GM23338 (cell line): ENCODE data around the gene COL9A1. TPM values are rescaled to one million over a fixed set of nuclear protein-coding genes. Genes with fewer than 3 reads are reported as not detected.

Experiments
- ATAC-seq: fragments of 200-7000 bp; cut with Tn5 transposase; 3 replicates; pipeline ENCODE4 v1.9.1; 2020
- DNase-seq: peaks from one replicate; pipeline ENCODE4 v3.0.0-alpha.2; 2015; ENCODE audit warnings: low spot score
- H2AFZ ChIP-seq: fragments of 200-600 bp; sonication (generic); 2 replicates; pipeline ENCODE4 v1.8.0; 2016; ENCODE audit warnings: antibody characterized with exemption, mild to moderate bottlenecking, moderate library complexity
- H3F3A ChIP-seq: fragments of 200-600 bp; sonication (generic); replicated peaks from 2 replicates; pipeline ENCODE4 v1.8.0; 2017; ENCODE audit warnings: antibody characterized with exemption, mixed run types, low read depth
- H3K27ac ChIP-seq: fragments of 200-600 bp; sonication (generic); 2 replicates; pipeline ENCODE4 v1.6.1; 2016; ENCODE audit warnings: low read depth
- H3K27me3 ChIP-seq: fragments of 200-600 bp; sonication (generic); 2 replicates; pipeline ENCODE4 v1.8.0; 2016; ENCODE audit warnings: mild to moderate bottlenecking, mixed run types, moderate library complexity; ENCODE audit not compliant: insufficient read depth
- H3K36me3 ChIP-seq: fragments of 200-600 bp; sonication (generic); 2 replicates; pipeline ENCODE4 v1.8.0; 2016; ENCODE audit warnings: mild to moderate bottlenecking; ENCODE audit not compliant: insufficient read depth
- H3K4me1 ChIP-seq: fragments of 200-600 bp; sonication (generic); 2 replicates; pipeline ENCODE4 v1.8.0; 2016; ENCODE audit warnings: mild to moderate bottlenecking, moderate library complexity; ENCODE audit not compliant: insufficient read depth
- H3K4me2 ChIP-seq: fragments of 200-600 bp; sonication (generic); 2 replicates; pipeline ENCODE4 v1.7.1; 2017; ENCODE audit warnings: mixed run types
- H3K4me3 ChIP-seq: fragments of 200-600 bp; sonication (generic); 2 replicates; pipeline ENCODE4 v1.6.1; 2016; ENCODE audit warnings: mixed run types
- H3K79me2 ChIP-seq: fragments of 200-600 bp; sonication (generic); replicated peaks from 2 replicates; pipeline ENCODE4 v1.8.0; 2017; ENCODE audit warnings: mild to moderate bottlenecking; ENCODE audit not compliant: insufficient read depth
- H3K9me2 ChIP-seq: fragments of 200-600 bp; sonication (generic); 2 replicates; pipeline ENCODE4 v1.8.0; 2017; ENCODE audit not compliant: insufficient read depth
- H4K20me1 ChIP-seq: fragments of 200-600 bp; sonication (generic); replicated peaks from 2 replicates; pipeline ENCODE4 v1.8.0; 2017; ENCODE audit warnings: mild to moderate bottlenecking; ENCODE audit not compliant: insufficient read depth
- H3K27ac Mint-ChIP-seq: 2 replicates; pipeline ENCODE4 v1.8.0; 2020; ENCODE audit warnings: inconsistent platforms, mild to moderate bottlenecking, moderate library complexity, mixed read lengths
- H3K27me3 Mint-ChIP-seq: 3 replicates; pipeline ENCODE4 v1.8.0; 2022; ENCODE audit warnings: low read depth, mild to moderate bottlenecking, moderate library complexity, mixed read lengths, inconsistent platforms; ENCODE audit not compliant: insufficient read depth, poor library complexity
- H3K36me3 Mint-ChIP-seq: 3 replicates; pipeline ENCODE4 v1.8.0; 2021; ENCODE audit warnings: low read depth, mild to moderate bottlenecking, inconsistent platforms, moderate library complexity, mixed read lengths
- H3K4me1 Mint-ChIP-seq: 3 replicates; pipeline ENCODE4 v1.8.0; 2020; ENCODE audit warnings: mild to moderate bottlenecking, inconsistent platforms, mixed read lengths
- H3K4me3 Mint-ChIP-seq: 3 replicates; pipeline ENCODE4 v1.8.0; 2021; ENCODE audit warnings: moderate library complexity, mild to moderate bottlenecking, inconsistent platforms, mixed read lengths
- H3K9me3 Mint-ChIP-seq: 3 replicates; pipeline ENCODE4 v1.8.0; 2020; ENCODE audit warnings: moderate library complexity, mild to moderate bottlenecking, inconsistent platforms, mixed read lengths
- CTCF ChIP-seq, 2 experiments: fragments of 200-600 bp in 1 of 2; sonication (generic) in 1 of 2; conservative IDR thresholded peaks; 2 replicates each; pipeline versions ENCODE4 v1.5.1 to v1.6.1; 2016 to 2017; ENCODE audit warnings: antibody characterized with exemption in 2 of 2, low read depth in 2 of 2, mild to moderate bottlenecking in 2 of 2, moderate library complexity in 1 of 2
- EZH2 ChIP-seq: fragments of 200-600 bp; sonication (generic); IDR thresholded peaks from one replicate; pipeline ENCODE4 v1.8.0; 2017; ENCODE audit warnings: antibody characterized with exemption, mild to moderate bottlenecking, low read depth; ENCODE audit not compliant: unreplicated experiment
- EZH2phosphoT487 ChIP-seq: fragments of 200-600 bp; sonication (generic); IDR thresholded peaks from one replicate; pipeline ENCODE4 v1.8.1; 2018; ENCODE audit warnings: antibody characterized with exemption; ENCODE audit not compliant: unreplicated experiment
- REST ChIP-seq: IDR thresholded peaks from one replicate; pipeline ENCODE4 v1.6.1; 2018; ENCODE audit warnings: antibody characterized with exemption; ENCODE audit not compliant: unreplicated experiment
- ZNF331 ChIP-seq: fragments of 250-450 bp; sonication (Bioruptor Pico); IDR thresholded peaks from 2 replicates; pipeline ENCODE4 v1.5.0; 2020; ENCODE audit warnings: low read depth, mild to moderate bottlenecking, moderate library complexity
- polyA plus RNA-seq: library from polyadenylated mRNA; unstranded; fragments of >200 nt; fragmentation: Nextera tagmentation; extraction: Ambion mirVana; gene quantifications from 2 replicates; pipeline ENCODE4 v1.2.1, GENCODE V29; 2016
- total RNA-seq: library from RNA; depleted of rRNA; stranded (reverse); fragments of >200 nt; shearing (Covaris generic); gene quantifications from 2 replicates; pipeline ENCODE4 v1.2.3, GENCODE V29; 2014
- TF ChIP-seq, protein P1 (sequence below): fragments of 250-450 bp; sonication (Bioruptor Pico); IDR thresholded peaks from 2 replicates; pipeline ENCODE4 v1.5.0; 2020; ENCODE audit warnings: mild to moderate bottlenecking, moderate library complexity

COL9A1 gene
- total and polyA plus RNA-seq, 2 experiments from 2014 or later = 16.0 to 20.3 TPM

DNA sequence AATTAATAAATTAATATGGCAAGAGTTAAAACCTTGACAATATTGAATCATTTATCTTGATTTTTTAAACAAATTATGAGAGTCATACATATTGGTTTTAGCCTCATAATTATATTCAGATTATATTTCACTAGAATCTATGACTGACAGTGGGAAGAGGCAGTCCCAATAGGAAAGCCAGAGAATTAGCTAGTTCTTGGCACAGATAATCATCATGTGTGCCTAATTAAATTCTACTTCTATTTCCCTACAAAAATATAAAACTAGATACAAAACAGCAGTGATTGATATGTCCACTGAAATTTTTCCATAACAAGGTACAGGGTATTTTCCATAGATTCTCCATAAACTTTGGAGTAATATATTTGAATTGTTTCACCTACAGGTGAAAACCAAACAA, 38.6 kb downstream of the COL9A1 start:
- H3K36me3 Mint-ChIP-seq = no peaks in the 10 kb centered on the region
- H3K4me2 ChIP-seq = no peak overlapping the region
- DNase-seq (no peak), ATAC-seq (no peak)
- no peak overlapping the region for H2AFZ ChIP-seq
- no peak overlapping the region for H3K27ac Mint-ChIP-seq
- H3K27me3 ChIP-seq = no peaks in the 10 kb centered on the region
- H3K27ac ChIP-seq = no peak overlapping the region
- peaks cover 1% of the 10 kb centered on the region for H3K27me3 Mint-ChIP-seq
- H3K4me1 Mint-ChIP-seq = no peaks in the 10 kb centered on the region
- no peaks in the 10 kb centered on the region for H4K20me1 ChIP-seq
- no peak overlapping the region for H3K4me3 Mint-ChIP-seq
- no peaks in the 10 kb centered on the region; the same call in 2 of the 3 replicates for H3K9me3 Mint-ChIP-seq
- TF ChIP-seq REST (no peak), EZH2phosphoT487 (no peak), CTCF (conservative IDR thresholded peaks at IDR 0.05; ENCODE audit: low read depth in 2 of 2) (no peak), ZNF331 (CRISPR knock-in tag) (no peak), EZH2 (no peak)
- TF ChIP-seq, protein P1, sequence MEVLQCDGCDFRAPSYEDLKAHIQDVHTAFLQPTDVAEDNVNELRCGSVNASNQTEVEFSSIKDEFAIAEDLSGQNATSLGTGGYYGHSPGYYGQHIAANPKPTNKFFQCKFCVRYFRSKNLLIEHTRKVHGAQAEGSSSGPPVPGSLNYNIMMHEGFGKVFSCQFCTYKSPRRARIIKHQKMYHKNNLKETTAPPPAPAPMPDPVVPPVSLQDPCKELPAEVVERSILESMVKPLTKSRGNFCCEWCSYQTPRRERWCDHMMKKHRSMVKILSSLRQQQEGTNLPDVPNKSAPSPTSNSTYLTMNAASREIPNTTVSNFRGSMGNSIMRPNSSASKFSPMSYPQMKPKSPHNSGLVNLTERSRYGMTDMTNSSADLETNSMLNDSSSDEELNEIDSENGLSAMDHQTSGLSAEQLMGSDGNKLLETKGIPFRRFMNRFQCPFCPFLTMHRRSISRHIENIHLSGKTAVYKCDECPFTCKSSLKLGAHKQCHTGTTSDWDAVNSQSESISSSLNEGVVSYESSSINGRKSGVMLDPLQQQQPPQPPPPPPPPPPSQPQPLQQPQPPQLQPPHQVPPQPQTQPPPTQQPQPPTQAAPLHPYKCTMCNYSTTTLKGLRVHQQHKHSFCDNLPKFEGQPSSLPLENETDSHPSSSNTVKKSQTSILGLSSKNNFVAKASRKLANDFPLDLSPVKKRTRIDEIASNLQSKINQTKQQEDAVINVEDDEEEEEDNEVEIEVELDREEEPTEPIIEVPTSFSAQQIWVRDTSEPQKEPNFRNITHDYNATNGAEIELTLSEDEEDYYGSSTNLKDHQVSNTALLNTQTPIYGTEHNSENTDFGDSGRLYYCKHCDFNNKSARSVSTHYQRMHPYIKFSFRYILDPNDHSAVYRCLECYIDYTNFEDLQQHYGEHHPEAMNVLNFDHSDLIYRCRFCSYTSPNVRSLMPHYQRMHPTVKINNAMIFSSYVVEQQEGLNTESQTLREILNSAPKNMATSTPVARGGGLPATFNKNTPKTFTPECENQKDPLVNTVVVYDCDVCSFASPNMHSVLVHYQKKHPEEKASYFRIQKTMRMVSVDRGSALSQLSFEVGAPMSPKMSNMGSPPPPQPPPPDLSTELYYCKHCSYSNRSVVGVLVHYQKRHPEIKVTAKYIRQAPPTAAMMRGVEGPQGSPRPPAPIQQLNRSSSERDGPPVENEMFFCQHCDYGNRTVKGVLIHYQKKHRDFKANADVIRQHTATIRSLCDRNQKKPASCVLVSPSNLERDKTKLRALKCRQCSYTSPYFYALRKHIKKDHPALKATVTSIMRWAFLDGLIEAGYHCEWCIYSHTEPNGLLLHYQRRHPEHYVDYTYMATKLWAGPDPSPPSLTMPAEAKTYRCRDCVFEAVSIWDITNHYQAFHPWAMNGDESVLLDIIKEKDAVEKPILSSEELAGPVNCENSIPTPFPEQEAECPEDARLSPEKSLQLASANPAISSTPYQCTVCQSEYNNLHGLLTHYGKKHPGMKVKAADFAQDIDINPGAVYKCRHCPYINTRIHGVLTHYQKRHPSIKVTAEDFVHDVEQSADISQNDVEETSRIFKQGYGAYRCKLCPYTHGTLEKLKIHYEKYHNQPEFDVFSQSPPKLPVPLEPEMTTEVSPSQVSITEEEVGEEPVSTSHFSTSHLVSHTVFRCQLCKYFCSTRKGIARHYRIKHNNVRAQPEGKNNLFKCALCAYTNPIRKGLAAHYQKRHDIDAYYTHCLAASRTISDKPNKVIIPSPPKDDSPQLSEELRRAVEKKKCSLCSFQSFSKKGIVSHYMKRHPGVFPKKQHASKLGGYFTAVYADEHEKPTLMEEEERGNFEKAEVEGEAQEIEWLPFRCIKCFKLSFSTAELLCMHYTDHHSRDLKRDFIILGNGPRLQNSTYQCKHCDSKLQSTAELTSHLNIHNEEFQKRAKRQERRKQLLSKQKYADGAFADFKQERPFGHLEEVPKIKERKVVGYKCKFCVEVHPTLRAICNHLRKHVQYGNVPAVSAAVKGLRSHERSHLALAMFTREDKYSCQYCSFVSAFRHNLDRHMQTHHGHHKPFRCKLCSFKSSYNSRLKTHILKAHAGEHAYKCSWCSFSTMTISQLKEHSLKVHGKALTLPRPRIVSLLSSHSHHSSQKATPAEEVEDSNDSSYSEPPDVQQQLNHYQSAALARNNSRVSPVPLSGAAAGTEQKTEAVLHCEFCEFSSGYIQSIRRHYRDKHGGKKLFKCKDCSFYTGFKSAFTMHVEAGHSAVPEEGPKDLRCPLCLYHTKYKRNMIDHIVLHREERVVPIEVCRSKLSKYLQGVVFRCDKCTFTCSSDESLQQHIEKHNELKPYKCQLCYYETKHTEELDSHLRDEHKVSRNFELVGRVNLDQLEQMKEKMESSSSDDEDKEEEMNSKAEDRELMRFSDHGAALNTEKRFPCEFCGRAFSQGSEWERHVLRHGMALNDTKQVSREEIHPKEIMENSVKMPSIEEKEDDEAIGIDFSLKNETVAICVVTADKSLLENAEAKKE (CRISPR knock-in tag) = no peak
- no peaks in the 10 kb centered on the region for H3K36me3 ChIP-seq
- H3K4me1 ChIP-seq = no peaks in the 10 kb centered on the region
- H3K9me2 ChIP-seq = no peaks in the 10 kb centered on the region; the same call in 1 of the 2 replicates
- H3K4me3 ChIP-seq = no peak overlapping the region
- H3F3A ChIP-seq = no peaks in the 10 kb centered on the region
- no peaks in the 10 kb centered on the region for H3K79me2 ChIP-seq
